ENCODE data around the gene TRIML2. TPM values are rescaled to one million over a fixed set of nuclear protein-coding genes. Genes with fewer than 3 reads are reported as not detected.

The TRIML2 gene
- polyA plus RNA-seq, 1 donor (not counting 4 experiments of a cell fraction or from before 2014, with no cell fraction given): 46.9 TPM

DNA sequence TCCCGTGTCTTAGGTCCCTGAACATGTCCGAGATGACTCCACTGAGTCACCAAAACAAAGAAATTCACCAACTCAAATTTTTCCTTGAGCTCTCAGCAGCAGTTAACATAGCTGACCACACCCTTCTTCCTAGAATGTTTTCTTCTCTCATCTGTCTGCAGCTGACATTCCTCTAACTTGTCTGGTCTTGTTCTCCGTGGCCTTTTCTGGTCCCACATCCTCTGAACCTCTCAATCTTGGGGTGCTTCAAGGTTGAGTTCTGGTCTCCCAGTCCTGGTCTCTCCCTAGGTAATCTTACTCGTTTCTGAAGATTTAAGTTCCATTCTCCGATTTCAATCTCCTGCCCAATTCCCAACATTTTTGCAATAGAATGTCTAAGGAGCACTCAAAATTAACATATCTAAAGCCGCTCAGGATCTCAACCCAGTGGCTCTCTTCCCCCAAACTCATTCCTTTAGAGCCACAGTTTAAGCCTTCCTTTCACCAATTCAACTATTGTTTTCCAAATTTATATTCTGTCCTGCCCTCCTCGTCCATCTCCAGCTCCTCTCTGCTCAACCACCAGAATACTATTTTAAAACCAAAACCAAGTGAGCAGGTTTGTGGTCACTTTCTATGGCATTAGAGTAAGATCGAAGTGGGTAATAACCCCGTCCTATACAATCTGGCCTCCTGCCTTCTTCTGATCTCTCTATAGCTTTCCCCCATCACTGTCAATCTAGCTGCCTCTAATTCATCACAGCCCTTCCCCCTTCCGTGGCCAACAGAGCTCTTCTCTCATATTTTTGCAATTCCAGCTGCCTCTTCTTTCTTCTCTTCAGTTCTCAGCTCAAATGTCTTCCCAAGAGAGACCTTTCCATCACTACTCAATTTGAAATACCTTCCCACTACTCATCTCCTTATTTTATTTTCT, 1.2 kb downstream of the TRIML2 start:
- dilution Hi-C loops (cut with MboI; ENCODE audit: extremely low pct_ligation_motif_present, low sequenced_read_pairs): no loop called here
- Histone ChIP-seq H3K9ac (ENCODE audit: control insufficient read depth, extremely low read depth, insufficient read depth, low read length) (peak overlapping the region; percentile 56), H3K4me2 (ENCODE audit: control insufficient read depth, extremely low read depth, insufficient read depth, low read depth, low read length) (peak overlapping the region; percentile 66), H3K79me2 (ENCODE audit: control insufficient read depth, insufficient read depth, low read length) (peaks cover 23% of the 10 kb centered on the region), H3K4me3 (ENCODE audit: control insufficient read depth in 2 of 3, extremely low read depth in 1 of 3, insufficient read depth in 2 of 3, low read depth in 1 of 3, low read length in 3 of 3) (peak overlapping the region; percentile 31 to 79 (median 41)), H3K9me1 (ENCODE audit: control insufficient read depth, extremely low read depth, insufficient read depth, low read length) (no peaks in the 10 kb centered on the region), H3K36me3 (ENCODE audit: control insufficient read depth in 2 of 2, extremely low read depth in 1 of 2, insufficient read depth in 2 of 2, low read length in 2 of 2) (no peaks in the 10 kb centered on the region), H3K27ac (ENCODE audit: control insufficient read depth, insufficient read depth, low read length) (peak overlapping the region; percentile 69), H3K27me3 (ENCODE audit: control insufficient read depth, extremely low read depth, insufficient read depth, low read length) (no peaks in the 10 kb centered on the region), H2AFZ (ENCODE audit: control insufficient read depth, low read length) (peak overlapping the region; percentile 30), H3K4me1 (ENCODE audit: control insufficient read depth, extremely low read depth, insufficient read depth, low read length) (peaks cover 15% of the 10 kb centered on the region), H3K9me3 (ENCODE audit: control insufficient read depth, low read depth, low read length) (no peaks in the 10 kb centered on the region), H4K20me1 (ENCODE audit: control insufficient read depth, extremely low read depth, insufficient read depth, low read length) (no peaks in the 10 kb centered on the region)
- FAIRE-seq: peak; percentile 86
- DNase-seq (ENCODE audit: low read depth, low spot score): no peak
- TF ChIP-seq EZH2 (IDR thresholded peaks at IDR 0.05; ENCODE audit: low read length): no peak
- TF ChIP-seq, protein P1, sequence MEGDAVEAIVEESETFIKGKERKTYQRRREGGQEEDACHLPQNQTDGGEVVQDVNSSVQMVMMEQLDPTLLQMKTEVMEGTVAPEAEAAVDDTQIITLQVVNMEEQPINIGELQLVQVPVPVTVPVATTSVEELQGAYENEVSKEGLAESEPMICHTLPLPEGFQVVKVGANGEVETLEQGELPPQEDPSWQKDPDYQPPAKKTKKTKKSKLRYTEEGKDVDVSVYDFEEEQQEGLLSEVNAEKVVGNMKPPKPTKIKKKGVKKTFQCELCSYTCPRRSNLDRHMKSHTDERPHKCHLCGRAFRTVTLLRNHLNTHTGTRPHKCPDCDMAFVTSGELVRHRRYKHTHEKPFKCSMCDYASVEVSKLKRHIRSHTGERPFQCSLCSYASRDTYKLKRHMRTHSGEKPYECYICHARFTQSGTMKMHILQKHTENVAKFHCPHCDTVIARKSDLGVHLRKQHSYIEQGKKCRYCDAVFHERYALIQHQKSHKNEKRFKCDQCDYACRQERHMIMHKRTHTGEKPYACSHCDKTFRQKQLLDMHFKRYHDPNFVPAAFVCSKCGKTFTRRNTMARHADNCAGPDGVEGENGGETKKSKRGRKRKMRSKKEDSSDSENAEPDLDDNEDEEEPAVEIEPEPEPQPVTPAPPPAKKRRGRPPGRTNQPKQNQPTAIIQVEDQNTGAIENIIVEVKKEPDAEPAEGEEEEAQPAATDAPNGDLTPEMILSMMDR (optimal IDR thresholded peaks at IDR 0.05 in 1 of 3, IDR thresholded peaks at IDR 0.05 in 1 of 3, conservative IDR thresholded peaks at IDR 0.05 in 1 of 3; ENCODE audit: extremely low read depth in 1 of 3, insufficient read depth in 2 of 3, low read length in 3 of 3): no peak

DNA sequence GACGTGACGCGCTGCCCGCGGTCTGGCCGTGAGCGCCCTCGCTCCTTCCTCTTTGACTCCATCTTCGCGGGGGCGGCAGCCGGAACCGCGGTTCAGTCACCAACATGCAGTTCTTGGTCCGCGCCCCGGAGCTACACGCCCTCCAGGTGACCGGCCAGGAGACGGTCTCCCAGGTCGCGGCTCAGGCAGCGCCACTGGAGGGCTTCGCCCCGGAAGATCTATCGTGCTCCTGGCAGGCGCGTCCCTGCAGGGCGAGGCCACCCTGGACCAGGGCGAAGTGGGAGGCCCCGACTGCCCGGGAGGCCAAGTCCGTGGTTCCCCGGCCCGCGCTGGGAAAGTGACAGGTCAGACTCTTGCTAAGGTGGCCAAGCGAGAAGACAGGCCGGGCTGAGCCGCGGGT, 2.9 kb downstream of the TRIML2 start:
- no peaks in the 10 kb centered on the region for H3K27me3 ChIP-seq (ENCODE audit: control insufficient read depth, extremely low read depth, insufficient read depth, low read length)

More for the DNA sequence above, 2.9 kb downstream of the TRIML2 start:
- no peaks in the 10 kb centered on the region for H4K20me1 ChIP-seq (ENCODE audit: control insufficient read depth, extremely low read depth, insufficient read depth, low read length)
- no peaks in the 10 kb centered on the region for H3K9me1 ChIP-seq (ENCODE audit: control insufficient read depth, extremely low read depth, insufficient read depth, low read length)
- peaks cover 15% of the 10 kb centered on the region for H3K4me1 ChIP-seq (ENCODE audit: control insufficient read depth, extremely low read depth, insufficient read depth, low read length)
- dilution Hi-C loops (cut with MboI; ENCODE audit: extremely low pct_ligation_motif_present, low sequenced_read_pairs): no loop called here
- no peak overlapping the region for H3K9ac ChIP-seq (ENCODE audit: control insufficient read depth, extremely low read depth, insufficient read depth, low read length)
- H3K79me2 ChIP-seq (ENCODE audit: control insufficient read depth, insufficient read depth, low read length): peaks cover 23% of the 10 kb centered on the region
- no peak overlapping the region for H3K27ac ChIP-seq (ENCODE audit: control insufficient read depth, insufficient read depth, low read length)
- H3K36me3 ChIP-seq (ENCODE audit: control insufficient read depth in 2 of 2, extremely low read depth in 1 of 2, insufficient read depth in 2 of 2, low read length in 2 of 2): no peaks in the 10 kb centered on the region
- no peak overlapping the region for H3K4me2 ChIP-seq (ENCODE audit: control insufficient read depth, extremely low read depth, insufficient read depth, low read depth, low read length)
- H3K4me3 ChIP-seq (ENCODE audit: control insufficient read depth in 2 of 3, extremely low read depth in 1 of 3, insufficient read depth in 2 of 3, low read depth in 1 of 3, low read length in 3 of 3): no peak overlapping the region
- TF ChIP-seq EZH2 (IDR thresholded peaks at IDR 0.05; ENCODE audit: low read length): no peak
- TF ChIP-seq, protein P1 (optimal IDR thresholded peaks at IDR 0.05 in 1 of 3, IDR thresholded peaks at IDR 0.05 in 1 of 3, conservative IDR thresholded peaks at IDR 0.05 in 1 of 3; ENCODE audit: extremely low read depth in 1 of 3, insufficient read depth in 2 of 3, low read length in 3 of 3): no peak
- DNase-seq (ENCODE audit: low read depth, low spot score): no peak
- FAIRE-seq: no peak
- no peak overlapping the region for H2AFZ ChIP-seq (ENCODE audit: control insufficient read depth, low read length)
- no peaks in the 10 kb centered on the region for H3K9me3 ChIP-seq (ENCODE audit: control insufficient read depth, low read depth, low read length)

All from keratinocyte (primary cell).